Mesenchymal stem cell (in vitro differentiated cells and primary cell): Measurements from ENCODE around the gene TRIM61.
"Not testable (repeated sequence)": the region's sequence is repeated elsewhere in the genome, so short reads cannot be mapped to it uniquely, and the experiment has no call there.

Experiments used
- DNase-seq: peaks from one replicate; pipeline ENCODE4 v3.0.0-alpha.2; 2013
- H2AFZ ChIP-seq: one replicate; pipeline ENCODE4 v1.6.1; 2013; ENCODE audit warnings: low read depth, mild to moderate bottlenecking, control low read depth, inconsistent platforms, low read length, moderate library complexity
- H2AK5ac ChIP-seq: 2 replicates; pipeline ENCODE4 v1.6.1; 2013; ENCODE audit warnings: low read length, moderate library complexity, mild to moderate bottlenecking, inconsistent platforms; ENCODE audit not compliant: severe bottlenecking
- H2BK120ac ChIP-seq: one replicate; pipeline ENCODE4 v1.6.1; 2013; ENCODE audit warnings: low read depth, mild to moderate bottlenecking, inconsistent platforms, low read length, moderate library complexity
- H2BK12ac ChIP-seq, 2 experiments: one replicate each; pipeline ENCODE4 v1.6.1; 2013; ENCODE audit warnings: inconsistent platforms in 2 of 2, low read length in 2 of 2, mild to moderate bottlenecking in 2 of 2, moderate library complexity in 2 of 2, control low read depth in 1 of 2
- H2BK15ac ChIP-seq: one replicate; pipeline ENCODE4 v1.6.1; 2013; ENCODE audit warnings: mild to moderate bottlenecking, low read depth, inconsistent platforms; ENCODE audit not compliant: poor library complexity, severe bottlenecking
- H2BK5ac ChIP-seq: 2 replicates; pipeline ENCODE4 v1.6.1; 2013; ENCODE audit warnings: low read depth, mild to moderate bottlenecking, low read length, control low read depth, inconsistent platforms; ENCODE audit not compliant: poor library complexity, severe bottlenecking
- H3K14ac ChIP-seq, 2 experiments: one replicate each; pipeline ENCODE4 v1.6.1; 2013; ENCODE audit warnings: inconsistent platforms in 2 of 2, low read length in 2 of 2, control low read depth in 1 of 2, mild to moderate bottlenecking in 1 of 2, moderate library complexity in 1 of 2
- H3K18ac ChIP-seq, 2 experiments: one replicate each; pipeline ENCODE4 v1.6.1; 2013; ENCODE audit warnings: inconsistent platforms in 2 of 2, low read length in 2 of 2, control low read depth in 1 of 2, low read depth in 1 of 2, mild to moderate bottlenecking in 1 of 2
- H3K23ac ChIP-seq, 2 experiments: one replicate each; pipeline ENCODE4 v1.6.1; 2013; ENCODE audit warnings: inconsistent platforms in 2 of 2, low read length in 2 of 2, mild to moderate bottlenecking in 2 of 2, moderate library complexity in 2 of 2, control low read depth in 1 of 2
- H3K27ac ChIP-seq: 2 replicates; pipeline ENCODE4 v1.5.1; 2013; ENCODE audit warnings: mild to moderate bottlenecking, moderate library complexity, low read length, control low read depth, inconsistent platforms; ENCODE audit not compliant: poor library complexity, severe bottlenecking
- H3K27me3 ChIP-seq, 2 experiments: 2 replicates each; pipeline versions ENCODE4 v1.6.1 to v1.7.0; 2013; ENCODE audit warnings: low read length in 2 of 2, mild to moderate bottlenecking in 2 of 2, moderate library complexity in 2 of 2, control low read depth in 1 of 2, inconsistent platforms in 1 of 2; ENCODE audit not compliant: control insufficient read depth in 1 of 2, insufficient read depth in 1 of 2
- H3K36me3 ChIP-seq, 2 experiments: 2 replicates each; pipeline versions ENCODE4 v1.6.1 to v1.7.0; 2013; ENCODE audit warnings: low read length in 2 of 2, control low read depth in 1 of 2, inconsistent platforms in 1 of 2, low read depth in 1 of 2, mild to moderate bottlenecking in 1 of 2; ENCODE audit not compliant: insufficient read depth in 2 of 2, control insufficient read depth in 1 of 2
- H3K4ac ChIP-seq, 2 experiments: one replicate each; pipeline ENCODE4 v1.6.1; 2013; ENCODE audit warnings: inconsistent platforms in 2 of 2, low read length in 2 of 2, mild to moderate bottlenecking in 2 of 2, moderate library complexity in 2 of 2, control low read depth in 1 of 2, low read depth in 1 of 2
- H3K4me1 ChIP-seq: 2 replicates; pipeline ENCODE4 v1.6.1; 2013; ENCODE audit warnings: low read depth, low read length, control low read depth; ENCODE audit not compliant: control insufficient read depth, insufficient read depth
- H3K4me2 ChIP-seq: 2 replicates; pipeline ENCODE4 v1.6.1; 2013; ENCODE audit warnings: low read length, mild to moderate bottlenecking, inconsistent platforms; ENCODE audit not compliant: poor library complexity, severe bottlenecking
- H3K4me3 ChIP-seq, 2 experiments: 2 replicates each; pipeline versions ENCODE4 v1.5.1 to v1.7.0; 2013; ENCODE audit warnings: low read length in 2 of 2, mild to moderate bottlenecking in 2 of 2, control low read depth in 1 of 2, low read depth in 1 of 2; ENCODE audit not compliant: insufficient read depth in 1 of 2
- H3K79me1 ChIP-seq: replicated peaks from 2 replicates; pipeline ENCODE4 v1.6.1; 2013; ENCODE audit warnings: mild to moderate bottlenecking, control low read depth, low read length, inconsistent platforms; ENCODE audit not compliant: poor library complexity, severe bottlenecking
- H3K9ac ChIP-seq: 2 replicates; pipeline ENCODE4 v1.7.0; 2013; ENCODE audit warnings: mild to moderate bottlenecking, low read length, moderate library complexity
- H3K9me3 ChIP-seq: 2 replicates; pipeline ENCODE4 v1.7.0; 2013; ENCODE audit warnings: mild to moderate bottlenecking, low read length; ENCODE audit not compliant: control insufficient read depth
- H4K8ac ChIP-seq: one replicate; pipeline ENCODE4 v1.6.1; 2013; ENCODE audit warnings: inconsistent platforms, mild to moderate bottlenecking, low read length, moderate library complexity
- H4K91ac ChIP-seq: one replicate; pipeline ENCODE4 v1.6.1; 2013; ENCODE audit warnings: mild to moderate bottlenecking, low read length, inconsistent platforms
- WGBS: methylation state at CpG from one replicate; pipeline ENCODE4 v1.1.7; 2013; ENCODE audit warnings: mixed read lengths; 5-methylcytosine and 5-hydroxymethylcytosine counted together

The TRIM61 gene

DNA sequence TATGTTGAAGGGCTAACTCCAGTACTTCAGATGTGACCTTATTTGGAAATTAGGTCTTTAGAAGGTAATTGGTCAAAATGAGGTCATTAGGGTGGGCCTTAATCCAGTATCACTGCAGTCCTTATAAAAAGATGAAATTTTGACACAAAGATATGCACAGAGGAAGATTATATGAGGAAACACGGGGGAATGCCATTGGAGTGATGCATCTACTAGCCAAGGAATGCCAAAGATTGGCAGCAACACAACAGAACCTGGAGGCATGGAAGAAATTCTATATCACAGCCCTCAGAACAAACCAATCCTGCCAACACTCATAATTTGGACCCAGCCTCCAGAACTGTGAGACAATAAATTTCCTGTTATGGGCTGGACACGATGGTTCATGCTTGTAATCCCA lies 17.6 kb downstream of the TRIM61 start:
- Histone ChIP-seq H3K4me1 (no peaks in the 10 kb centered on the region), H3K14ac (no peak overlapping the region), H3K27me3 (no peaks in the 10 kb centered on the region), H3K9me3 (no peaks in the 10 kb centered on the region), H3K18ac (no peak overlapping the region), H2BK15ac (no peak overlapping the region), H3K27ac (peak overlapping the region; percentile 32), H3K4me3 (no peak overlapping the region), H3K4me2 (no peak overlapping the region), H4K8ac (no peak overlapping the region), H3K36me3 (no peaks in the 10 kb centered on the region), H2BK5ac (no peak overlapping the region), H3K79me1 (peaks cover 3% of the 10 kb centered on the region), H3K9ac (no peak overlapping the region), H2AFZ (no peak overlapping the region), H4K91ac (no peak overlapping the region), H2BK12ac (no peak overlapping the region), H3K23ac (no peak overlapping the region), H2AK5ac (no peak overlapping the region), H3K4ac (no peak overlapping the region), H2BK120ac (no peak overlapping the region)
- DNase-seq = no peak
- 89% methylated on average over 2 of the region's 2 CpGs for WGBS

DNA sequence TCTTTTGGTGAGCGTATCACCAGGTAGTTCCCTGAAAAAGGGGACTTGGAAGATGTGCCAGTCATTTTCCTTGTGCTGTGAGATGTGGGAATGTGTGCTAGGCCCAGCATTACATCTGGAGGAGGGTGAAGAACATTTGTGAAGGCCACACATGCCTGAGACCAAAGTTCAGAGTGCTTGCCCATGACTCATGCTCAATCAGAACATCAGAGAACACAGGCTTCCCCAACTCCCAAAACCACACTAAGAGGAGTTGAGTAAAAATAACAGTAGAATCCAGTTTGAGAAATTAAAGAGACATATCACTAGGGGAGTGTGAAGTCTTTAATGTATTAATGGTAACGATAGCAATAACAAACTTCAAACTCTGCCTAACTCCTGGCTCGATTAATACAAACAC lies 18.0 kb downstream of the TRIM61 start:
- not testable (repeated sequence) for H4K8ac ChIP-seq, H3K4me2 ChIP-seq, H2BK15ac ChIP-seq, H3K9ac ChIP-seq, H3K23ac ChIP-seq, H3K36me3 ChIP-seq, H3K9me3 ChIP-seq, H3K27me3 ChIP-seq, H3K4me3 ChIP-seq, H3K18ac ChIP-seq, H2BK5ac ChIP-seq, H3K14ac ChIP-seq, H3K79me1 ChIP-seq, H2BK120ac ChIP-seq, H3K4ac ChIP-seq, H3K4me1 ChIP-seq, H2BK12ac ChIP-seq, H2AK5ac ChIP-seq, H4K91ac ChIP-seq, H2AFZ ChIP-seq
- peak; percentile 20 for DNase-seq
- WGBS = no CpG with 5 or more reads among the region's 3 CpGs
- peak overlapping the region; percentile 32 for H3K27ac ChIP-seq

DNA sequence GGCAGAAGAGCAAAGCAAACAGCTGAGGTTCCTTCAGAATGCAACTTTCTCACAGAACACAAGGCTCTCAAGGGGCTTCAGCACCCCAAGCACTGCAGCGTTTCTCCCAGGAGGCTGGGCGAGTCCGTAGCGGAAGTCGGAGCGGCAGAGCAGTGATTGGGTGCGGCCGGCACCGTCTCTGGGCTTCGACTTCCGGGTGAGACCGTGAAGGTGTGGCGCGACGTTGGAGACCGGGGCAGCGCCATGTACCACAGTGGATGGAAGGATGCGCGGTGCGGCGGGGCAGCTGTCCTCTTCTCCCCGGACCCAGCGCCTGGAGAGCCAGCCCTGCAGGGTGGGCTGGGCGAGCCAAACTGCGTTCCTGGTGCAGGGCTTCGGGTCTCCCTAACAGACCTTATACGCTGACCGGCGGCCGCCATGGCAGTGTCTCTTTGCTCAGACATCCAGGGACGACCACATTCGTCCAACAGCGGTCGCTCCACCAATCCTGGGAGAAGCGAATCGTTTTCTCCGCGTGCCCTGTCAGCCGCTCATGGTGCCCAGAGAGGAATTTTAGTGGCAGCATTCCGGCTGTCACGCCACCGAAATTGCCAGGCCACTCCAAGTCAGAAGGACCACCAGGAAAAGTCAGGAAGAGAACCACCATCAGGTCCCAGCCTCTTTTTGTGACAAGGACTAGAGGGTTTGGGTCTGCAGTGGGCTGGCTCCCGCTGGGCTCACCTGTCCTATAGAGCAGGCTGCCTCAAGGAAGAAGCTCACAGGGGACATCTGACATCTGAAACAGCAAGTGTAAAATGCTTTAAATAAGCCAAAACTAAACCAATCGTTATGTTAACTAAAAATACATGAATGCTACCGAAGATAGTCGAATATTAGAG lies 20.5 kb downstream of the TRIM61 start:
- peak; percentile 68 for DNase-seq
- peak overlapping the region; percentile 99 for H4K8ac ChIP-seq
- H3K23ac ChIP-seq = no peak overlapping the region
- peaks cover 3% of the 10 kb centered on the region for H3K79me1 ChIP-seq
- no peaks in the 10 kb centered on the region for H3K9me3 ChIP-seq
- peak overlapping the region; percentile 84 for H2AK5ac ChIP-seq
- peak overlapping the region; percentile 66 for H3K9ac ChIP-seq
- H2BK120ac ChIP-seq = no peak overlapping the region
- no peaks in the 10 kb centered on the region for H3K27me3 ChIP-seq
- peak overlapping the region in 1 of 2 experiments; percentile 88 for H3K14ac ChIP-seq
- H2BK15ac ChIP-seq = no peak overlapping the region
- peak overlapping the region; percentile 89 to 90 for H3K18ac ChIP-seq
- peak overlapping the region; percentile 85 for H2AFZ ChIP-seq
- H3K4me2 ChIP-seq = peak overlapping the region; percentile 90
- WGBS = 8% methylated on average over 46 of the region's 46 CpGs
- peak overlapping the region; percentile 80 to 84 for H3K4me3 ChIP-seq
- H3K4me1 ChIP-seq = no peaks in the 10 kb centered on the region
- H2BK12ac ChIP-seq = no peak overlapping the region
- peak overlapping the region; percentile 12 for H3K27ac ChIP-seq
- peak overlapping the region; percentile 62 to 70 for H3K4ac ChIP-seq
- H4K91ac ChIP-seq = peak overlapping the region; percentile 66
- no peak overlapping the region for H2BK5ac ChIP-seq
- no peaks in the 10 kb centered on the region for H3K36me3 ChIP-seq

DNA sequence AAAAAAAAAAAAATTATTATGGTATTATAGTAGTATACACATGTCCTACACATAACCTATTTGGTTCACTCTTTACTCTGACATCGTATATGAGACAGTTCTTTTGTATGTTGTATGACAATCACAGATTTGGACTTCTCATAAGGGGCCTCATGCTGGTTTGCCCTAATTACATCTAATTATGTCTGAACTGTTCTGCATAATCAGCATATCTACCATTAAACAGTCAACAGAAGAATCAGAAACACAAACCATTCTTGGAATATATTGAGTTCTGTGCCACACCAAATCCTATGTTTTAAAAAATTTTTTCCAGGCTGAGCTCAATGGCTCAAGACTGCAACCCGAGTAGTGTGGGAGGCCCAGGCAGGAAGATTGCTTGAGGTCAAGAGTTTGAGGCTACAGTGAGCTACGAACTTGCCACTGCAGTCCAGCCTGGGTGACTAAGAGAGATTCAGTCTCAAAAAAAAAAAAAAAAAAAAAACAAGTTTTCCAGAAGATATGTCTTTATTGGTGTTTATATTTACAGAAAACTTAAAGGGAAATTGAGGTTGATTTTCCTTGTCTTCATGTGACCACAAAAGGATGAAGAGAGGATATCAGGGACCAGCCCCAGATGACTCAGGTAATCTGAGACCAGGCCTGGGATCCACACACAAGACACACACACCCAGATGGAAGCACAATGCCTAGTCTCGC lies 22.2 kb downstream of the TRIM61 start:
- Histone ChIP-seq H3K4me3 (no peak overlapping the region), H3K4ac (no peak overlapping the region), H3K27me3 (no peaks in the 10 kb centered on the region), H3K9ac (no peak overlapping the region), H3K4me1 (no peaks in the 10 kb centered on the region), H4K8ac (no peak overlapping the region), H2AK5ac (no peak overlapping the region), H2BK5ac (no peak overlapping the region), H3K36me3 (no peaks in the 10 kb centered on the region), H2BK120ac (no peak overlapping the region), H3K18ac (no peak overlapping the region), H3K79me1 (peaks cover 1% of the 10 kb centered on the region), H3K23ac (no peak overlapping the region), H3K14ac (no peak overlapping the region), H3K9me3 (no peaks in the 10 kb centered on the region), H2BK12ac (no peak overlapping the region), H4K91ac (no peak overlapping the region), H3K27ac (no peak overlapping the region), H2AFZ (no peak overlapping the region), H2BK15ac (no peak overlapping the region), H3K4me2 (no peak overlapping the region)
- WGBS = 93% methylated on average over 2 of the region's 4 CpGs
- no peak for DNase-seq
